GM18951 (cell line): ENCODE measurements around the gene HFE.

Source experiments
- POLR2A ChIP-seq: IDR thresholded peaks from 4 replicates; pipeline ENCODE4 v1.6.1; 2011; ENCODE audit warnings: mild to moderate bottlenecking; ENCODE audit not compliant: insufficient read length, insufficient read depth; ENCODE audit errors: extremely low read depth
- in situ Hi-C: fragments of 300-500 bp; cut with MboI; formaldehyde crosslinking; loops from one replicate; pipeline ENCODE4 v1.12.0; 2022; ENCODE audit warnings: low sequenced_read_pairs, mixed read lengths, inconsistent platforms; ENCODE audit not compliant: unreplicated experiment

The HFE gene

GRCh38 chr6:26122793-26123674 is 35.8 kb downstream of the HFE start:
- peak; percentile 89 for TF ChIP-seq POLR2A
- in situ Hi-C loops: no loop called here

- in situ Hi-C loops: no loop called here
- peak; percentile 59 for TF ChIP-seq POLR2A
These were observed 36.4 kb downstream of the HFE start for GRCh38 chr6:26123675-26123946.

- in situ Hi-C loops: no loop called here
- TF ChIP-seq POLR2A: peak; percentile 92
These were observed 36.9 kb downstream of the HFE start for GRCh38 chr6:26123947-26124780.

- in situ Hi-C loops: no loop called here
- TF ChIP-seq POLR2A: peak; percentile 52
These were observed 37.8 kb downstream of the HFE start for GRCh38 chr6:26124781-26125685.

GRCh38 chr6:26126394-26127235 is 39.4 kb downstream of the HFE start:
- TF ChIP-seq POLR2A: peak; percentile 0
- in situ Hi-C loops: no loop called here

GRCh38 chr6:26128013-26128771 is 41.0 kb downstream of the HFE start:
- in situ Hi-C loops: no loop called here
- no peak for TF ChIP-seq POLR2A

GRCh38 chr6:26129656-26130055 is 42.4 kb downstream of the HFE start:
- no peak for TF ChIP-seq POLR2A
- in situ Hi-C loops: no loop called here

GRCh38 chr6:26130581-26131249 is 43.5 kb downstream of the HFE start:
- in situ Hi-C loops: no loop called here
- no peak for TF ChIP-seq POLR2A

- TF ChIP-seq POLR2A: no peak
- in situ Hi-C loops: no loop called here
These were observed 44.4 kb downstream of the HFE start for GRCh38 chr6:26131618-26132017.

GRCh38 chr6:26133730-26134129 is 46.5 kb downstream of the HFE start:
- in situ Hi-C loops: no loop called here

GRCh38 chr6:26136321-26136720 is 49.1 kb downstream of the HFE start:
- TF ChIP-seq POLR2A: no peak
- in situ Hi-C loops: no loop called here

More at GRCh38 chr6:26133730-26134129, 46.5 kb downstream of the HFE start:
- TF ChIP-seq POLR2A: no peak
